Subcutaneous abdominal adipose tissue (tissue), 5 donors: ENCODE measurements around the gene UQCC3.

Experiments
- H3K27ac ChIP-seq: one replicate; pipeline ENCODE4 v1.7.0; 2013; ENCODE audit warnings: low read depth, mild to moderate bottlenecking, inconsistent platforms, low read length, moderate library complexity
- H3K27me3 ChIP-seq, 5 donors: one replicate each; pipeline ENCODE4 v1.7.0; 2013; ENCODE audit warnings: low read length in 5 of 5, inconsistent platforms in 1 of 5; ENCODE audit not compliant: control insufficient read depth in 5 of 5, insufficient read depth in 4 of 5
- H3K36me3 ChIP-seq, 5 donors: one replicate each; pipeline ENCODE4 v1.7.0; 2013; ENCODE audit warnings: low read length in 5 of 5; ENCODE audit not compliant: control insufficient read depth in 5 of 5, insufficient read depth in 5 of 5
- H3K4me1 ChIP-seq, 5 donors: one replicate each; pipeline ENCODE4 v1.7.0; 2013; ENCODE audit warnings: low read length in 5 of 5, mild to moderate bottlenecking in 3 of 5, moderate library complexity in 1 of 5; ENCODE audit not compliant: control insufficient read depth in 5 of 5, insufficient read depth in 5 of 5
- H3K4me3 ChIP-seq, 5 donors: one replicate each; pipeline ENCODE4 v1.7.0; 2013; ENCODE audit warnings: low read length in 5 of 5, low read depth in 1 of 5
- H3K9ac ChIP-seq, 5 donors: one replicate each; pipeline ENCODE4 v1.7.0; 2013; ENCODE audit warnings: low read length in 5 of 5, mild to moderate bottlenecking in 4 of 5, moderate library complexity in 3 of 5
- H3K9me3 ChIP-seq, 5 donors: one replicate each; pipeline ENCODE4 v1.7.0; 2013; ENCODE audit warnings: low read length in 5 of 5; ENCODE audit not compliant: control insufficient read depth in 5 of 5
- donor health status: healthy.
- donor health status: healthy.
- donor health status: healthy.
- donor health status: healthy.
- donor health status: healthy.

The UQCC3 gene

GRCh38 chr11:62709247-62710000 lies 38.0 kb downstream of the UQCC3 start:
- Histone ChIP-seq H3K9ac (peak overlapping the region; percentile 75 to 98 (median 96)), H3K36me3 (peaks cover 3 to 37% (median 25%) of the 10 kb centered on the region in 5 donors), H3K4me3 (peak overlapping the region; percentile 71 to 97 (median 82)), H3K4me1 (peaks cover 4 to 50% (median 47%) of the 10 kb centered on the region in 5 donors), H3K27me3 (no peaks in the 10 kb centered on the region), H3K9me3 (no peaks in the 10 kb centered on the region), H3K27ac (peak overlapping the region; percentile 99)

GRCh38 chr11:62710001-62710345 lies 38.5 kb downstream of the UQCC3 start:
- no peaks in the 10 kb centered on the region for H3K9me3 ChIP-seq
- peaks cover 4 to 50% (median 46%) of the 10 kb centered on the region in 5 donors for H3K4me1 ChIP-seq
- H3K4me3 ChIP-seq = peak overlapping the region; percentile 71 to 91 (median 82)
- no peaks in the 10 kb centered on the region for H3K27me3 ChIP-seq
- H3K27ac ChIP-seq = peak overlapping the region; percentile 99
- H3K9ac ChIP-seq = peak overlapping the region; percentile 75 to 98 (median 95)
- peaks cover 3 to 42% (median 30%) of the 10 kb centered on the region in 5 donors for H3K36me3 ChIP-seq

GRCh38 chr11:62712276-62712812 lies 40.9 kb downstream of the UQCC3 start:
- no peaks in the 10 kb centered on the region for H3K27me3 ChIP-seq
- H3K9ac ChIP-seq = no peak overlapping the region
- H3K4me3 ChIP-seq = no peak overlapping the region
- H3K27ac ChIP-seq = peak overlapping the region; percentile 66
- H3K9me3 ChIP-seq = no peaks in the 10 kb centered on the region
- peaks cover 12 to 65% (median 53%) of the 10 kb centered on the region in 5 donors for H3K36me3 ChIP-seq
- H3K4me1 ChIP-seq = peaks cover 2 to 33% (median 31%) of the 10 kb centered on the region in 5 donors

GRCh38 chr11:62712861-62713260 lies 41.4 kb downstream of the UQCC3 start:
- peaks cover 2 to 33% (median 31%) of the 10 kb centered on the region in 5 donors for H3K4me1 ChIP-seq
- H3K9ac ChIP-seq = peak overlapping the region in 1 of 5 donors; percentile 26
- H3K9me3 ChIP-seq = no peaks in the 10 kb centered on the region
- H3K4me3 ChIP-seq = no peak overlapping the region
- H3K36me3 ChIP-seq = peaks cover 15 to 70% (median 58%) of the 10 kb centered on the region in 5 donors
- H3K27ac ChIP-seq = peak overlapping the region; percentile 66
- no peaks in the 10 kb centered on the region for H3K27me3 ChIP-seq

GRCh38 chr11:62713343-62713742 lies 41.9 kb downstream of the UQCC3 start:
- H3K27ac ChIP-seq = peak overlapping the region; percentile 66
- peaks cover 18 to 75% (median 63%) of the 10 kb centered on the region in 5 donors for H3K36me3 ChIP-seq
- no peaks in the 10 kb centered on the region for H3K9me3 ChIP-seq
- H3K4me1 ChIP-seq = peaks cover 2 to 30% (median 30%) of the 10 kb centered on the region in 5 donors
- peak overlapping the region in 1 of 5 donors; percentile 7 for H3K9ac ChIP-seq
- H3K27me3 ChIP-seq = no peaks in the 10 kb centered on the region
- no peak overlapping the region for H3K4me3 ChIP-seq

GRCh38 chr11:62715150-62716130 lies 44.0 kb downstream of the UQCC3 start:
- Histone ChIP-seq H3K9ac (no peak overlapping the region), H3K4me1 (peaks cover 0 to 12% (median 9%) of the 10 kb centered on the region in 5 donors), H3K9me3 (no peaks in the 10 kb centered on the region), H3K27me3 (no peaks in the 10 kb centered on the region), H3K36me3 (peaks cover 25 to 94% (median 84%) of the 10 kb centered on the region in 5 donors), H3K27ac (no peak overlapping the region), H3K4me3 (no peak overlapping the region)

- H3K9ac ChIP-seq = no peak overlapping the region
- no peaks in the 10 kb centered on the region for H3K27me3 ChIP-seq
- H3K36me3 ChIP-seq = peaks cover 30 to 96% (median 87%) of the 10 kb centered on the region in 5 donors
- H3K27ac ChIP-seq = peak overlapping the region; percentile 0
- no peaks in the 10 kb centered on the region for H3K9me3 ChIP-seq
- no peak overlapping the region for H3K4me3 ChIP-seq
- peaks cover 0 to 12% (median 5%) of the 10 kb centered on the region in 5 donors for H3K4me1 ChIP-seq
Observed at GRCh38 chr11:62716206-62716605, 44.7 kb downstream of the UQCC3 start.

GRCh38 chr11:62716816-62717215 lies 45.3 kb downstream of the UQCC3 start:
- peaks cover 36 to 96% (median 89%) of the 10 kb centered on the region in 5 donors for H3K36me3 ChIP-seq
- H3K4me3 ChIP-seq = no peak overlapping the region
- H3K4me1 ChIP-seq = peaks cover 0 to 12% (median 5%) of the 10 kb centered on the region in 5 donors
- peak overlapping the region; percentile 0 for H3K27ac ChIP-seq
- no peaks in the 10 kb centered on the region for H3K9me3 ChIP-seq
- H3K27me3 ChIP-seq = no peaks in the 10 kb centered on the region
- H3K9ac ChIP-seq = no peak overlapping the region

- no peaks in the 10 kb centered on the region for H3K9me3 ChIP-seq
- H3K4me3 ChIP-seq = no peak overlapping the region
- H3K27ac ChIP-seq = peak overlapping the region; percentile 8
- H3K27me3 ChIP-seq = no peaks in the 10 kb centered on the region
- H3K9ac ChIP-seq = no peak overlapping the region
- H3K4me1 ChIP-seq = peaks cover 0 to 12% (median 8%) of the 10 kb centered on the region in 5 donors
- H3K36me3 ChIP-seq = peaks cover 50 to 97% (median 96%) of the 10 kb centered on the region in 5 donors
Observed at GRCh38 chr11:62719302-62719978, 48.0 kb downstream of the UQCC3 start.
